Natural killer cell (primary cell): Measurements from ENCODE around the gene WNT7A. TPM values are rescaled to one million over a fixed set of nuclear protein-coding genes. Genes with fewer than 3 reads are reported as not detected.

Source experiments
- ATAC-seq, 3 donors: fragments of 150-1000 bp in 2 of 3; fragments of 200-7000 bp in 1 of 3; cut with Tn5 transposase; 1 replicate in 1 of 3; 2 replicates in 2 of 3; pipeline ENCODE4 v1.10.0; 2021; ENCODE audit warnings: mild to moderate bottlenecking in 2 of 3, moderate library complexity in 2 of 3
- DNase-seq, 2 donors: peaks; one replicate each; pipeline versions ENCODE4 v3.0.0 to v3.0.0-alpha.2; 2013 to 2021; ENCODE audit warnings: mixed read lengths in 1 of 2
- H3K27ac ChIP-seq: one replicate; pipeline ENCODE4 v1.5.1; 2013; ENCODE audit warnings: mild to moderate bottlenecking, low read length
- H3K27me3 ChIP-seq: one replicate; pipeline ENCODE4 v1.6.1; 2013; ENCODE audit warnings: low read length; ENCODE audit not compliant: control insufficient read depth, insufficient read depth
- H3K36me3 ChIP-seq: one replicate; pipeline ENCODE4 v1.6.1; 2013; ENCODE audit warnings: low read length; ENCODE audit not compliant: control insufficient read depth, insufficient read depth
- H3K4me1 ChIP-seq: one replicate; pipeline ENCODE4 v1.6.1; 2013; ENCODE audit warnings: low read length; ENCODE audit not compliant: control insufficient read depth, insufficient read depth
- H3K4me3 ChIP-seq: one replicate; pipeline ENCODE4 v1.5.1; 2013; ENCODE audit warnings: low read length
- H3K9me3 ChIP-seq: one replicate; pipeline ENCODE4 v1.6.1; 2013; ENCODE audit warnings: low read length; ENCODE audit not compliant: control insufficient read depth, insufficient read depth
- H3K27ac Mint-ChIP-seq, 2 donors: one replicate each; pipeline ENCODE4 v1.8.0; 2022; ENCODE audit warnings: mild to moderate bottlenecking in 2 of 2, mixed read lengths in 2 of 2, moderate library complexity in 1 of 2
- H3K27me3 Mint-ChIP-seq, 2 donors: one replicate each; pipeline ENCODE4 v1.8.0; 2022; ENCODE audit warnings: low read depth in 2 of 2, mixed read lengths in 2 of 2
- H3K36me3 Mint-ChIP-seq: one replicate; pipeline ENCODE4 v1.8.0; 2022; ENCODE audit warnings: mixed read lengths
- H3K4me1 Mint-ChIP-seq, 2 donors: one replicate each; pipeline ENCODE4 v1.8.0; 2022; ENCODE audit warnings: mixed read lengths in 2 of 2
- H3K4me3 Mint-ChIP-seq: one replicate; pipeline ENCODE4 v1.8.0; 2022; ENCODE audit warnings: mild to moderate bottlenecking, moderate library complexity, mixed read lengths
- H3K9me3 Mint-ChIP-seq, 2 donors: one replicate each; pipeline ENCODE4 v1.8.0; 2022; ENCODE audit warnings: mixed read lengths in 2 of 2
- WGBS: methylation state at CpG from one replicate; pipeline ENCODE4 v1.1.7; 2013; ENCODE audit warnings: missing lambda C conversion rate; ENCODE audit not compliant: insufficient coverage; 5-methylcytosine and 5-hydroxymethylcytosine counted together
- intact Hi-C: fragments of 100-400 bp; cut with micrococcal nuclease; formaldehyde crosslinking; loops from one replicate; pipeline ENCODE4 v1.14.2; 2022
- total RNA-seq, 4 donors: library from RNA; stranded (reverse); fragments of 120-200 nt in 1 of 4; gene quantifications; one replicate each; pipeline versions ENCODE4 v1.2.3 to v1.2.4, GENCODE V29; 2013 to 2022
- TF ChIP-seq, protein P1 (sequence below): fragments of 200-600 bp; IDR thresholded peaks from one replicate; pipeline ENCODE4 v1.8.0; 2022; ENCODE audit warnings: antibody characterized with exemption

WNT7A gene
- total RNA-seq, 3 donors from 2014 or later (not counting 1 experiment from before 2014, with no cell fraction given): 0.18 to 0.45 TPM; not detected in 1

DNA sequence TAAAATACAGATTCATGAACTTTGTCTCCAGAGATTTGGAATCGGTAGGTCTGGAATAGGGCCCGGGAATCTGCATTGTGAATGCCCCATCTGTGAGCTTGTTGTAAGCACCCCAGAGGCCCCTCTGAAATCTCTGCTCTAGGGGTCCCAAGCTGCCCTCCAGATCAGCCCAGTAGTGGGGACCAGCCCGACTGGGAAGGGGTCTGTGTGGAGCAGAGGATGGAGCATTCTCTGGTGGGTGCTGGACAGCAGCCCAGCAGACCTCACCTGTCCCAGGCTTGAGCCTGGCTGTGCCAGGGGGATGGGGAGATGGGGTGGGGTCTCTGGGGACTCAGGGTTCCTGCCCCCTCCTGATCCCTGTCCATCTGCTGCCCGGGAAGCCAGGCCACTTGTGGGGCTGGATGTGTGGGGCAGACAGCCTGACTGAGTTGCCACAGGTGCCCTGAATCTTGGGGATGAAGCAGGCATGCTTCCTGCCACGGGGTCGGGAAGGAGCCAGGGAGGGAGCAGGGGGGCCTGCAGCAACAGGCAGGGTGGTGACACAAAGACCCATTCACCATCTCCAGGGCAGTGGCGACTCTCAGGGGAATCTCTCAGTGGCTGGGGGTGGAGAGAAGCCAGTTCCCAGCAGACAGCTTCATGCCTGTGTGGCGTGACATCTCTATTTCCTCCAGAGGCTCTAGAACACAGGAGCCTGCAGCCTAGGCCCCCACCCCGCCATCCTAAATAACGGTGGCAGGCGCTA lies 99.3 kb downstream of the WNT7A start:
- H3K27me3 Mint-ChIP-seq: peaks cover 16 to 38% of the 10 kb centered on the region in 2 donors
- WGBS: 74% methylated on average over 11 of the region's 11 CpGs
- no peaks in the 10 kb centered on the region for H3K36me3 Mint-ChIP-seq

DNA sequence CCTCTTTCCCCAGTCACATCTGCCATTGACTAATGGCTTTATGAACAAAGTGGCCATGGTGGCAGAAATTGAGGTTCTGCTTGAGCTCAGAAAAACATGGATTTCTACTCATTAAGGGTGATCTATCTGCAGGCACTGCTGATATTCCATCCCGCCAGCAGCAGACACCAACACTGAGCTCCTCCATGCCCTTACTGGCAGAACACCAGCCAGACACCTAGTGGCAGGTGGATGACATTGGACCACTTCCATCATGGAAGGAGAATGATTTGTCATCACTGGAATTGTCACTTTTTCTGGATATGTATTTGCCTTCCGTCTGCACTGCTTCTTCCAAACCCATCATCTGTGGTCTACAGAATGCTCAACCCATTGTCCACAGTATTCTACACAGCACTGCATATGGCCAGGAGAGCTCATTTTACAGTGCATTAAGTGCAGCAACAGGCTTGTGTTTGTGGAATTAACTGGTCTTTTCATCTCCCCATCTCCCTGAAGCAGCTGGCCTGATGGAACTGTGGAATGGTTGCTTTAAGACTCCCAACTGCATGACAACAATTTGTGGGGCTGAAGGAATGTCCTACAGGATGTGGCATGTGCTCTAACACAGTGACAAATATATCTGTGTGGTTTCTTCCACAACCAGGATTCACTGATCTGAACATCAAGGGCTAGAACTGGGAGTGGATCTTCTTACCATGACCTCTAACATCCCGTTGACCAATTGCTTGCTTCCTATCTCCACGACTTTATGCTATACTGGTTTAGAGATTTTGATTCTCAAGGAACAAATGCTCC lies 103.4 kb downstream of the WNT7A start:
- Histone ChIP-seq H3K4me1 (no peaks in the 10 kb centered on the region), H3K4me3 (no peak overlapping the region), H3K27ac (no peak overlapping the region), H3K9me3 (no peaks in the 10 kb centered on the region), H3K27me3 (no peaks in the 10 kb centered on the region), H3K36me3 (no peaks in the 10 kb centered on the region)
- intact Hi-C loops: no loop called here
- DNase-seq: no peak
- no peaks in the 10 kb centered on the region for H3K36me3 Mint-ChIP-seq
- WGBS: 88% methylated on average over 4 of the region's 4 CpGs
- TF ChIP-seq, protein P1, sequence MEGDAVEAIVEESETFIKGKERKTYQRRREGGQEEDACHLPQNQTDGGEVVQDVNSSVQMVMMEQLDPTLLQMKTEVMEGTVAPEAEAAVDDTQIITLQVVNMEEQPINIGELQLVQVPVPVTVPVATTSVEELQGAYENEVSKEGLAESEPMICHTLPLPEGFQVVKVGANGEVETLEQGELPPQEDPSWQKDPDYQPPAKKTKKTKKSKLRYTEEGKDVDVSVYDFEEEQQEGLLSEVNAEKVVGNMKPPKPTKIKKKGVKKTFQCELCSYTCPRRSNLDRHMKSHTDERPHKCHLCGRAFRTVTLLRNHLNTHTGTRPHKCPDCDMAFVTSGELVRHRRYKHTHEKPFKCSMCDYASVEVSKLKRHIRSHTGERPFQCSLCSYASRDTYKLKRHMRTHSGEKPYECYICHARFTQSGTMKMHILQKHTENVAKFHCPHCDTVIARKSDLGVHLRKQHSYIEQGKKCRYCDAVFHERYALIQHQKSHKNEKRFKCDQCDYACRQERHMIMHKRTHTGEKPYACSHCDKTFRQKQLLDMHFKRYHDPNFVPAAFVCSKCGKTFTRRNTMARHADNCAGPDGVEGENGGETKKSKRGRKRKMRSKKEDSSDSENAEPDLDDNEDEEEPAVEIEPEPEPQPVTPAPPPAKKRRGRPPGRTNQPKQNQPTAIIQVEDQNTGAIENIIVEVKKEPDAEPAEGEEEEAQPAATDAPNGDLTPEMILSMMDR: no peak
- ATAC-seq: no peak
- no peak overlapping the region for H3K27ac Mint-ChIP-seq
- H3K9me3 Mint-ChIP-seq: no peaks in the 10 kb centered on the region
- H3K4me1 Mint-ChIP-seq: no peaks in the 10 kb centered on the region
- peaks cover 12 to 18% of the 10 kb centered on the region in 2 donors for H3K27me3 Mint-ChIP-seq
- no peak overlapping the region for H3K4me3 Mint-ChIP-seq

More for the DNA sequence above, 99.3 kb downstream of the WNT7A start:
- intact Hi-C loops: no loop called here
- Histone ChIP-seq H3K9me3 (no peaks in the 10 kb centered on the region), H3K36me3 (no peaks in the 10 kb centered on the region), H3K4me1 (no peaks in the 10 kb centered on the region), H3K27ac (no peak overlapping the region), H3K4me3 (no peak overlapping the region), H3K27me3 (no peaks in the 10 kb centered on the region)
- no peak for ATAC-seq
- Mint-ChIP-seq H3K4me1 (peaks cover 0 to 5% of the 10 kb centered on the region in 2 donors), H3K9me3 (no peaks in the 10 kb centered on the region), H3K27ac (no peak overlapping the region), H3K4me3 (no peak overlapping the region)
- TF ChIP-seq, protein P1: no peak
- DNase-seq: no peak

DNA sequence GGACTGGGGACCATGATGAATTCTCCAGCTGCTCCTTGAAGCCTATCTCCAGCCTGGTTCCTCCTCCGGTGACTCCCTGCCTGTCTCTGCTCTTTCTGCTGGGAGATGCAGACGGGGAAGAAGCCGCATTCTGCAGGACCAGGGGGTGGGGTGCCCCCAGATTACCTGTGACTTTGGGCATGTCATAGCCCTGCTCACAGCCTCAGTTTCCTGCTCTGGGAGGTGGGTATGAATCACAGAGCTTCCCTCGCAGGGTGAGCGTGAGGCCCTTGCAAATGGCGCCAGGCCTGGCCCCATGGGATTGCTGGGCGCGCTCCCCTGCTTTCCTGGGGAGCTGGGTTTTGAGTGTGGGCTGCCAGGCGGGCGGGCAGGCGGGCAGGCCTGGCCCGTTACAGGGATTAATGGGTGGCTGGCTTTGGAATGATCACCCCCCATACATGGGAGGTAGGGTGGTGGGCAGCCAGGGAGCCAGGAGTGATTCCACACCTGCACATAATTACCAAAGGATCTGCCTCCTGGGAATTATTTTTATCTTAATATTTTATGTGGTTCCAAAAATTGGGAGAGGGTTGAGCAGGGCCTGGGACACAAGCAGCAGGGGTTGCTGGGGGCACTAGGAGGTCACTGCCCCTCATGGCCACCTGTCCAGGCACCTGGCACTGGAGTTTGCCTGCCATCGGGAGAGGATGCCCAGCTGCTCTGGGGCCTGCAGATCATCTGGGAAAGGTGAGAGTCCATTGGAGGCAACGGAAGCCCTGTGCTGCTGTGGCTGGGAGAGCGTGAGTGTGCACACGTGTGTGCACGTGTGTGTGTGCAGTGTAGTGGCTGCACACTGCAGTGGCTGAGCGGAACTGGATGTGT lies 106.8 kb downstream of the WNT7A start:
- no peaks in the 10 kb centered on the region for H3K36me3 Mint-ChIP-seq
- H3K9me3 Mint-ChIP-seq: no peaks in the 10 kb centered on the region
- no peak overlapping the region for H3K4me3 Mint-ChIP-seq
- no peak overlapping the region for H3K27ac ChIP-seq
- no peak overlapping the region for H3K4me3 ChIP-seq
- H3K27me3 Mint-ChIP-seq: peaks cover 10 to 12% of the 10 kb centered on the region in 2 donors
- DNase-seq: no peak
- 94% methylated on average over 14 of the region's 18 CpGs for WGBS
- H3K4me1 ChIP-seq: no peaks in the 10 kb centered on the region
- no peak overlapping the region for H3K27ac Mint-ChIP-seq
- ATAC-seq: no peak
- intact Hi-C loops: no loop called here
- H3K27me3 ChIP-seq: no peaks in the 10 kb centered on the region
- no peaks in the 10 kb centered on the region for H3K9me3 ChIP-seq
- no peaks in the 10 kb centered on the region for H3K36me3 ChIP-seq
- TF ChIP-seq, protein P1: no peak
- H3K4me1 Mint-ChIP-seq: peaks cover 0 to 5% of the 10 kb centered on the region in 2 donors
